HepG2 (cell line): ENCODE results near the gene SEBOX. TPM values are rescaled to one million over a fixed set of nuclear protein-coding genes. Genes with fewer than 3 reads are reported as not detected.
A peak's percentile ranks its signal among the peaks of the same experiment; 100 is the strongest.

ENCODE experiments used
- ATAC-seq: fragments of 200-7000 bp; cut with Tn5 transposase; 3 replicates; pipeline ENCODE4 v1.9.1; 2020; ENCODE audit warnings: mild to moderate bottlenecking, moderate library complexity
- BruUV-seq: library from RNA; stranded (reverse); fragments of 400-500 nt; replicated peaks from 2 replicates; lab custom pipeline; 2021; lab: Mats Ljungman, UMichigan
- CTCF ChIA-PET: fragments of 300-600 bp; formaldehyde crosslinking; extraction: SDS; loops from one replicate; lab custom pipeline; 2021; ENCODE audit warnings: low total read pairs, inconsistent platforms, low intra/inter-chr PET ratio; lab: Yijun Ruan, JAX
- POLR2A ChIA-PET: fragments of 350-600 bp; sonication (Branson Sonifier 250); formaldehyde crosslinking; loops from one replicate; lab custom pipeline; 2020; ENCODE audit warnings: antibody characterized with exemption, inconsistent platforms; lab: Yijun Ruan, JAX
- DNase-seq: peaks from one replicate; pipeline ENCODE4 v3.0.0-alpha.2; 2015; ENCODE audit warnings: low spot score
- FAIRE-seq: peaks from 3 replicates; lab custom pipeline; 2011; peaks lifted over from hg19 to GRCh38; lab: Jason Lieb, UNC
- H2AFZ ChIP-seq: one replicate; pipeline ENCODE4 v1.6.1; 2011; ENCODE audit warnings: low read length, inconsistent platforms
- H3K27ac ChIP-seq: fragments of 300-600 bp; 3 replicates; pipeline ENCODE4 v1.8.0; 2011; ENCODE audit warnings: mixed run types, mild to moderate bottlenecking, mixed read lengths, low read length, inconsistent platforms; ENCODE audit not compliant: insufficient read depth; ENCODE audit errors: extremely low read length
- H3K27me3 ChIP-seq, 2 experiments: fragments of 200-600 bp in 1 of 2; 2 replicates in 1 of 2; 3 replicates in 1 of 2; pipeline versions ENCODE4 v1.6.0 to v1.8.0; 2011; ENCODE audit warnings: low read length in 2 of 2, mild to moderate bottlenecking in 2 of 2, moderate library complexity in 2 of 2, inconsistent platforms in 1 of 2; ENCODE audit not compliant: insufficient read depth in 2 of 2, control insufficient read depth in 1 of 2
- H3K36me3 ChIP-seq, 2 experiments: fragments of 200-600 bp in 1 of 2; replicated peaks in 1 of 2; 2 replicates in 1 of 2; 3 replicates in 1 of 2; pipeline versions ENCODE4 v1.5.1 to v1.8.0; 2011; ENCODE audit warnings: low read length in 2 of 2, inconsistent platforms in 1 of 2; ENCODE audit not compliant: insufficient read depth in 2 of 2, control insufficient read depth in 1 of 2
- H3K4me1 ChIP-seq: 2 replicates; pipeline ENCODE4 v1.5.1; 2012; ENCODE audit warnings: low read length, inconsistent platforms; ENCODE audit not compliant: insufficient read depth
- H3K4me2 ChIP-seq: 2 replicates; pipeline ENCODE4 v1.6.0; 2011; ENCODE audit warnings: low read depth, low read length, inconsistent platforms
- H3K4me3 ChIP-seq, 3 experiments: fragments of 200-600 bp in 1 of 3; sonication (generic), shearing (Covaris generic) in 1 of 3; replicated peaks in 1 of 3; 2 replicates each; pipeline ENCODE4 v1.5.1; 2011 to 2016; ENCODE audit warnings: low read length in 3 of 3, inconsistent platforms in 2 of 3, low read depth in 2 of 3, mild to moderate bottlenecking in 2 of 3, control low read depth in 1 of 3, mixed read lengths in 1 of 3; ENCODE audit not compliant: insufficient read depth in 1 of 3
- H3K79me2 ChIP-seq: one replicate; pipeline ENCODE4 v1.6.1; 2011; ENCODE audit warnings: low read length, inconsistent platforms; ENCODE audit not compliant: insufficient read depth
- H3K9ac ChIP-seq: 2 replicates; pipeline ENCODE4 v1.6.0; 2011; ENCODE audit warnings: mild to moderate bottlenecking, low read depth, low read length, inconsistent platforms; ENCODE audit not compliant: insufficient read depth
- H3K9me3 ChIP-seq: 2 replicates; pipeline ENCODE4 v1.5.1; 2012; ENCODE audit warnings: mild to moderate bottlenecking, low read length
- H4K20me1 ChIP-seq: 2 replicates; pipeline ENCODE4 v1.6.0; 2011; ENCODE audit warnings: inconsistent platforms, mild to moderate bottlenecking, low read length, moderate library complexity; ENCODE audit not compliant: insufficient read depth
- BCL3 ChIP-seq: sonication (generic); formaldehyde crosslinking; IDR thresholded peaks from 2 replicates; pipeline ENCODE4 v1.5.1; 2020; ENCODE audit warnings: mild to moderate bottlenecking, missing genetic modification reagents, moderate library complexity
- CTCF ChIP-seq: sonication (generic); formaldehyde crosslinking; IDR thresholded peaks from 2 replicates; pipeline ENCODE4 v1.5.0; 2020; ENCODE audit warnings: mild to moderate bottlenecking, missing genetic modification reagents, moderate library complexity
- KDM6A ChIP-seq: IDR thresholded peaks from 2 replicates; pipeline ENCODE4 v1.6.1; 2016; ENCODE audit warnings: low read depth
- SP4 ChIP-seq: sonication (generic); formaldehyde crosslinking; IDR thresholded peaks from 2 replicates; pipeline ENCODE4 v1.8.1; 2023; ENCODE audit warnings: mild to moderate bottlenecking, missing genetic modification reagents
- ZFAT ChIP-seq: sonication (generic); formaldehyde crosslinking; conservative IDR thresholded peaks from 2 replicates; pipeline ENCODE4 v1.8.1; 2023; ENCODE audit warnings: missing genetic modification reagents, inconsistent platforms
- WGBS: methylation state at CpG from one replicate; pipeline ENCODE4 v1.1.6; 2017; ENCODE audit warnings: low lambda C conversion rate; 5-methylcytosine and 5-hydroxymethylcytosine counted together
- in situ Hi-C: cut with HindIII; loops from 2 replicates; pipeline ENCODE4 v1.10.0; 2017; ENCODE audit warnings: low pct_unique_long_range_greater_than_20kb; ENCODE audit not compliant: extremely low pct_ligation_motif_present
- intact Hi-C: fragments of 100-400 bp; cut with micrococcal nuclease; formaldehyde crosslinking; loops from one replicate; pipeline ENCODE4 v1.10.0; 2022; ENCODE audit not compliant: unreplicated experiment
- polyA plus RNA-seq, 8 experiments: library from polyadenylated mRNA; depleted of rRNA in 3 of 8; stranded (reverse) in 7 of 8; unstranded in 1 of 8; fragments of >200 nt; fragmentation: Illumina TruSeq in 4 of 8; extraction: Trizol in 4 of 8; gene quantifications; 2 replicates each; pipeline versions ENCODE4 v1.2.1 to v1.2.3, GENCODE V29; 2011 to 2016; ENCODE audit warnings: low read depth in 4 of 8, missing spikeins in 1 of 8, mixed read lengths in 1 of 8; ENCODE audit not compliant: insufficient read depth in 1 of 8
- total RNA-seq, 5 experiments: library from RNA; depleted of rRNA; stranded (reverse); fragments of >200 nt; fragmentation: Illumina TruSeq; extraction: Trizol; gene quantifications; 2 replicates each; pipeline ENCODE4 v1.2.3, GENCODE V29; 2016; ENCODE audit warnings: low read depth in 1 of 5

The SEBOX gene
- total and polyA plus RNA-seq, 2 of the 13 experiments (the other 11 are each of a cell fraction or from before 2014, with no cell fraction given) = not detected

GRCh38 chr17:28338056-28338768 lies 26.8 kb downstream of the SEBOX start:
- POLR2A ChIA-PET = interaction anchor here (0.9 kb wide), 1 partner anchor 19 kb away, joined by 3 read pairs; the partner anchor contains the start of gene POLDIP2
- Histone ChIP-seq H3K36me3 (peaks cover 17 to 27% of the 10 kb centered on the region in 2 experiments; a peak in 4 of 5 replicates), H3K4me3 (no peak overlapping the region)

More at GRCh38 chr17:28338056-28338768, 26.8 kb downstream of the SEBOX start:
- WGBS = 76% methylated on average over 5 of the region's 5 CpGs
- Histone ChIP-seq H3K27ac (no peak overlapping the region), H3K4me1 (peaks cover 31% of the 10 kb centered on the region), H3K27me3 (no peaks in the 10 kb centered on the region; a peak in 1 of 5 replicates), H3K9ac (no peak overlapping the region), H4K20me1 (no peaks in the 10 kb centered on the region; the same call in 1 of the 2 replicates), H3K79me2 (peaks cover 44% of the 10 kb centered on the region), H2AFZ (no peak overlapping the region), H3K4me2 (no peak overlapping the region), H3K9me3 (no peaks in the 10 kb centered on the region)
- no peak for FAIRE-seq
- no peak for DNase-seq
- CTCF ChIA-PET = no interaction called here
- in situ Hi-C loops (no loop called here), intact Hi-C loops (no loop called here)
- no peak for ATAC-seq
- BruUV-seq = no TSS peak
- TF ChIP-seq SP4 (CRISPR knock-in tag) (no peak), KDM6A (CRISPR knock-in tag) (no peak), ZFAT (no peak), BCL3 (CRISPR knock-in tag) (no peak), CTCF (CRISPR knock-in tag) (peak; percentile 16; the same call in 1 of the 2 replicates)
